HepG2 (cell line): ENCODE results near the gene PPM1H. TPM values are rescaled to one million over a fixed set of nuclear protein-coding genes. Genes with fewer than 3 reads are reported as not detected.

ENCODE experiments used
- AKAP8 ChIP-seq: sonication (generic); formaldehyde crosslinking; IDR thresholded peaks from 2 replicates; pipeline ENCODE4 v1.5.1; 2020; ENCODE audit warnings: mild to moderate bottlenecking, missing genetic modification reagents
- ATF7 ChIP-seq, 2 experiments: fragments of 450-650 bp in 1 of 2; sonication (generic) in 1 of 2; formaldehyde crosslinking in 1 of 2; IDR thresholded peaks; 2 replicates each; pipeline versions ENCODE4 v1.4.0 to v1.6.1; 2016 to 2020; ENCODE audit warnings: antibody characterized with exemption in 1 of 2, mild to moderate bottlenecking in 1 of 2, missing genetic modification reagents in 1 of 2
- CBX1 ChIP-seq: IDR thresholded peaks from one replicate; pipeline ENCODE4 v1.6.1; 2016; ENCODE audit warnings: antibody characterized with exemption, low read depth
- HMG20B ChIP-seq: conservative IDR thresholded peaks from 2 replicates; pipeline ENCODE4 v1.6.1; 2016; ENCODE audit warnings: missing genetic modification reagents, missing compliant biosample characterization
- KLF11 ChIP-seq: IDR thresholded peaks from 2 replicates; pipeline ENCODE4 v1.6.1; 2016; ENCODE audit warnings: missing compliant biosample characterization
- MTA3 ChIP-seq: sonication (generic); formaldehyde crosslinking; IDR thresholded peaks from 2 replicates; pipeline ENCODE4 v1.4.0; 2020; ENCODE audit warnings: missing genetic modification reagents
- POLR2AphosphoS2 ChIP-seq: IDR thresholded peaks from 2 replicates; pipeline ENCODE4 v1.6.1; 2011; ENCODE audit warnings: low read depth, low read length, improper control_type of control experiment
- PPARG ChIP-seq: conservative IDR thresholded peaks from 2 replicates; pipeline ENCODE4 v1.6.1; 2016; ENCODE audit warnings: missing biosample characterization, missing genetic modification reagents
- SP2 ChIP-seq: sonication (generic); formaldehyde crosslinking; IDR thresholded peaks from 2 replicates; pipeline ENCODE4 v1.5.1; 2020; ENCODE audit warnings: mild to moderate bottlenecking, missing genetic modification reagents
- TBX3 ChIP-seq: fragments of 450-650 bp; IDR thresholded peaks from 2 replicates; pipeline ENCODE4 v1.6.1; 2017; ENCODE audit warnings: antibody characterized with exemption, mild to moderate bottlenecking, inconsistent platforms, borderline replicate concordance
- ZNF12 ChIP-seq: sonication (generic); formaldehyde crosslinking; IDR thresholded peaks from 2 replicates; pipeline ENCODE4 v1.5.0; 2020; ENCODE audit warnings: missing genetic modification reagents
- ZNF274 ChIP-seq: sonication (generic); formaldehyde crosslinking; IDR thresholded peaks from 2 replicates; pipeline ENCODE4 v1.5.1; 2020; ENCODE audit warnings: mild to moderate bottlenecking, missing genetic modification reagents
- ZNF468 ChIP-seq: sonication (generic); formaldehyde crosslinking; IDR thresholded peaks from 2 replicates; pipeline ENCODE4 v1.8.0; 2022; ENCODE audit warnings: mild to moderate bottlenecking, moderate library complexity, missing genetic modification reagents
- ZNF530 ChIP-seq: sonication (generic); formaldehyde crosslinking; IDR thresholded peaks from 2 replicates; pipeline ENCODE4 v1.5.0; 2020; ENCODE audit warnings: low read depth, mild to moderate bottlenecking, missing genetic modification reagents
- ZNF547 ChIP-seq: sonication (generic); formaldehyde crosslinking; IDR thresholded peaks from 2 replicates; pipeline ENCODE4 v1.5.1; 2020; ENCODE audit warnings: mild to moderate bottlenecking, missing genetic modification reagents
- ZNF589 ChIP-seq: sonication (generic); formaldehyde crosslinking; conservative IDR thresholded peaks from 2 replicates; pipeline ENCODE4 v1.8.0; 2022; ENCODE audit warnings: mild to moderate bottlenecking, moderate library complexity, missing genetic modification reagents
- ZNF670 ChIP-seq: sonication (generic); formaldehyde crosslinking; IDR thresholded peaks from 2 replicates; pipeline ENCODE4 v1.8.0; 2022; ENCODE audit warnings: mild to moderate bottlenecking, missing genetic modification reagents, borderline replicate concordance
- ZNF780A ChIP-seq: sonication (generic); formaldehyde crosslinking; IDR thresholded peaks from 2 replicates; pipeline ENCODE4 v1.8.0; 2022; ENCODE audit warnings: mild to moderate bottlenecking, missing genetic modification reagents, moderate library complexity
- ZNF839 ChIP-seq: sonication (generic); formaldehyde crosslinking; IDR thresholded peaks from 2 replicates; pipeline ENCODE4 v1.4.0; 2020; ENCODE audit warnings: missing genetic modification reagents, mild to moderate bottlenecking, borderline replicate concordance
- polyA plus RNA-seq, 8 experiments: library from polyadenylated mRNA; depleted of rRNA in 3 of 8; stranded (reverse) in 7 of 8; unstranded in 1 of 8; fragments of >200 nt; fragmentation: Illumina TruSeq in 4 of 8; extraction: Trizol in 4 of 8; gene quantifications; 2 replicates each; pipeline versions ENCODE4 v1.2.1 to v1.2.3, GENCODE V29; 2011 to 2016; ENCODE audit warnings: low read depth in 4 of 8, missing spikeins in 1 of 8, mixed read lengths in 1 of 8; ENCODE audit not compliant: insufficient read depth in 1 of 8
- total RNA-seq, 5 experiments: library from RNA; depleted of rRNA; stranded (reverse); fragments of >200 nt; fragmentation: Illumina TruSeq; extraction: Trizol; gene quantifications; 2 replicates each; pipeline ENCODE4 v1.2.3, GENCODE V29; 2016; ENCODE audit warnings: low read depth in 1 of 5
- TF ChIP-seq, protein P1 (sequence below): sonication (generic); formaldehyde crosslinking; IDR thresholded peaks from 2 replicates; pipeline ENCODE4 v1.4.0; 2020; ENCODE audit warnings: missing genetic modification reagents, low read depth, mild to moderate bottlenecking, borderline replicate concordance
- TF ChIP-seq, protein P2 (sequence below): sonication (generic); formaldehyde crosslinking; IDR thresholded peaks from 2 replicates; pipeline ENCODE4 v1.9.0; 2022; ENCODE audit warnings: missing genetic modification reagents, mild to moderate bottlenecking, borderline replicate concordance
- TF ChIP-seq, protein P3 (sequence below): sonication (generic); formaldehyde crosslinking; IDR thresholded peaks from 2 replicates; pipeline ENCODE4 v1.4.0; 2020; ENCODE audit warnings: mild to moderate bottlenecking, missing genetic modification reagents
- TF ChIP-seq, protein P4 (sequence below): sonication (generic); formaldehyde crosslinking; IDR thresholded peaks from 2 replicates; pipeline ENCODE4 v1.4.0; 2020; ENCODE audit warnings: missing genetic modification reagents, mild to moderate bottlenecking, borderline replicate concordance

The PPM1H gene
- total and polyA plus RNA-seq, 2 of the 13 experiments (the other 11 are each of a cell fraction or from before 2014, with no cell fraction given) = 29.1 to 38.1 TPM

DNA sequence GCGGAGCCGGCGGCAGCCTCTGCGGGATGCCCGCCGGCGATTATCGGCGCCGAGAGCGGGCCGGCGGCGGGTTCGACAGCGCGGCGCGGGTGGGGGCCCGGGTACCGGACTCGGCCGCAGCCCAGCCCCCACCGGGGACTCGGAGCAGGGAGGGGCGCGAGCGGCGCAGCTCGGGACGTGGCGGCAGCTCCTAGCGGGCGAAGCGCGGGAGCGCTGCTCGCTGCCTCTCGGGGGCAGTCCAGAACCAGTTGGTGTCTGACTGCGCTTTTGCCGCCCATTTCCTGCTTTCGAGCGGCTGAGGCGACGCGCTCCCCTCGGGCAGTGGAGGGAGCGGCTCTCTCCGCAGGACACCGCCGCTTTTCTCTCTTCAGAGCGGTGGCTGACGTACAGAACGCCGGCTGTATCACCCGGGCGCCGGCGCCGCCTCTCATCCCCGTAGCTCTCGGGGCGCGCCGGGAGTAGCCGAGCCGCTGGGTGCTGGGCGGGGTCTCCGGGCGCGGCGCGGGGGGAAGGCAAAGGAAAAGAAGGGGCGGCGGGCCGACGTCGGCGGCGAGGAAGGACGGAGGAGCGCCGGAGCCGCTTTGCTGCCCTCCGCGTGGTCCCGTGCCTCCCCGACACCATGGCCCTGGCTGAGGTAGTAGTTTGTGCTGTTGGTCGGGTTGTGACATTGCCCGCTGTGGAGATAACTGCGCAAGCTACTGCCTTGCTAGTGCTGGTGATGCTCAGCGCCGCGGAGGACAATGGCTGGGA is 331.7 kb downstream of the PPM1H start (continued):
- TF ChIP-seq KLF11 (CRISPR knock-in tag) (no peak), ZNF670 (CRISPR knock-in tag) (no peak), CBX1 (no peak), ZNF12 (CRISPR knock-in tag) (no peak), ZNF547 (peak; percentile 61; the same call in 1 of the 2 replicates), TBX3 (no peak), ZNF530 (CRISPR knock-in tag) (no peak), ATF7 (IDR thresholded peaks at IDR 0.05) (no peak), ATF7 (CRISPR knock-in tag; IDR thresholded peaks at IDR 0.05) (no peak; the same call in 1 of the 2 replicates), MTA3 (CRISPR knock-in tag) (no peak), ZNF274 (peak; percentile 12; the same call in 1 of the 2 replicates), ZNF468 (no peak), ZNF839 (CRISPR knock-in tag) (0 out of 2 replicates have a peak, but pooled peaks have one; percentile 32), AKAP8 (CRISPR knock-in tag) (peak; percentile 94), HMG20B (CRISPR knock-in tag) (no peak), PPARG (CRISPR knock-in tag) (no peak), ZNF589 (CRISPR knock-in tag) (no peak), ZNF780A (CRISPR knock-in tag) (no peak), SP2 (no peak), POLR2AphosphoS2 (no peak)
- TF ChIP-seq, protein P1, sequence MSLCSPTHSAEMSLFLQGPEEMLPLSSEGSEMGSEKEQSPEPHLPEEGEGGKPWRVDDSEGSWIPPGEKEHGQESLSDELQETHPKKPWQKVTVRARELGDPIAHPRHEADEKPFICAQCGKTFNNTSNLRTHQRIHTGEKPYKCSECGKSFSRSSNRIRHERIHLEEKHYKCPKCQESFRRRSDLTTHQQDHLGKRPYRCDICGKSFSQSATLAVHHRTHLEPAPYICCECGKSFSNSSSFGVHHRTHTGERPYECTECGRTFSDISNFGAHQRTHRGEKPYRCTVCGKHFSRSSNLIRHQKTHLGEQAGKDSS (CRISPR knock-in tag) = no peak; the same call in 1 of the 2 replicates
- TF ChIP-seq, protein P2, sequence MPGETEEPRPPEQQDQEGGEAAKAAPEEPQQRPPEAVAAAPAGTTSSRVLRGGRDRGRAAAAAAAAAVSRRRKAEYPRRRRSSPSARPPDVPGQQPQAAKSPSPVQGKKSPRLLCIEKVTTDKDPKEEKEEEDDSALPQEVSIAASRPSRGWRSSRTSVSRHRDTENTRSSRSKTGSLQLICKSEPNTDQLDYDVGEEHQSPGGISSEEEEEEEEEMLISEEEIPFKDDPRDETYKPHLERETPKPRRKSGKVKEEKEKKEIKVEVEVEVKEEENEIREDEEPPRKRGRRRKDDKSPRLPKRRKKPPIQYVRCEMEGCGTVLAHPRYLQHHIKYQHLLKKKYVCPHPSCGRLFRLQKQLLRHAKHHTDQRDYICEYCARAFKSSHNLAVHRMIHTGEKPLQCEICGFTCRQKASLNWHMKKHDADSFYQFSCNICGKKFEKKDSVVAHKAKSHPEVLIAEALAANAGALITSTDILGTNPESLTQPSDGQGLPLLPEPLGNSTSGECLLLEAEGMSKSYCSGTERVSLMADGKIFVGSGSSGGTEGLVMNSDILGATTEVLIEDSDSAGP (CRISPR knock-in tag) = peak; percentile 70; the same call in 1 of the 2 replicates
- TF ChIP-seq, protein P3, sequence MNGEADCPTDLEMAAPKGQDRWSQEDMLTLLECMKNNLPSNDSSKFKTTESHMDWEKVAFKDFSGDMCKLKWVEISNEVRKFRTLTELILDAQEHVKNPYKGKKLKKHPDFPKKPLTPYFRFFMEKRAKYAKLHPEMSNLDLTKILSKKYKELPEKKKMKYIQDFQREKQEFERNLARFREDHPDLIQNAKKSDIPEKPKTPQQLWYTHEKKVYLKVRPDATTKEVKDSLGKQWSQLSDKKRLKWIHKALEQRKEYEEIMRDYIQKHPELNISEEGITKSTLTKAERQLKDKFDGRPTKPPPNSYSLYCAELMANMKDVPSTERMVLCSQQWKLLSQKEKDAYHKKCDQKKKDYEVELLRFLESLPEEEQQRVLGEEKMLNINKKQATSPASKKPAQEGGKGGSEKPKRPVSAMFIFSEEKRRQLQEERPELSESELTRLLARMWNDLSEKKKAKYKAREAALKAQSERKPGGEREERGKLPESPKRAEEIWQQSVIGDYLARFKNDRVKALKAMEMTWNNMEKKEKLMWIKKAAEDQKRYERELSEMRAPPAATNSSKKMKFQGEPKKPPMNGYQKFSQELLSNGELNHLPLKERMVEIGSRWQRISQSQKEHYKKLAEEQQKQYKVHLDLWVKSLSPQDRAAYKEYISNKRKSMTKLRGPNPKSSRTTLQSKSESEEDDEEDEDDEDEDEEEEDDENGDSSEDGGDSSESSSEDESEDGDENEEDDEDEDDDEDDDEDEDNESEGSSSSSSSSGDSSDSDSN (CRISPR knock-in tag) = peak; percentile 97
- TF ChIP-seq, protein P4, sequence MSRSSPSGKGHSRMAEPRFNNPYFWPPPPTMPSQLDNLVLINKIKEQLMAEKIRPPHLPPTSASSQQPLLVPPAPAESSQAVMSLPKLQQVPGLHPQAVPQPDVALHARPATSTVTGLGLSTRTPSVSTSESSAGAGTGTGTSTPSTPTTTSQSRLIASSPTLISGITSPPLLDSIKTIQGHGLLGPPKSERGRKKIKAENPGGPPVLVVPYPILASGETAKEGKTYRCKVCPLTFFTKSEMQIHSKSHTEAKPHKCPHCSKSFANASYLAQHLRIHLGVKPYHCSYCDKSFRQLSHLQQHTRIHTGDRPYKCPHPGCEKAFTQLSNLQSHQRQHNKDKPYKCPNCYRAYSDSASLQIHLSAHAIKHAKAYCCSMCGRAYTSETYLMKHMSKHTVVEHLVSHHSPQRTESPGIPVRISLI (CRISPR knock-in tag) = 0 out of 2 replicates have a peak, but pooled peaks have one; percentile 10
